Measurements from ENCODE around the gene AHDC1. TPM values are rescaled to one million over a fixed set of nuclear protein-coding genes. Genes with fewer than 3 reads are reported as not detected.

The AHDC1 gene
- total and polyA plus RNA-seq, 9 donors = 11.2 to 159 (median 82.1) TPM

DNA sequence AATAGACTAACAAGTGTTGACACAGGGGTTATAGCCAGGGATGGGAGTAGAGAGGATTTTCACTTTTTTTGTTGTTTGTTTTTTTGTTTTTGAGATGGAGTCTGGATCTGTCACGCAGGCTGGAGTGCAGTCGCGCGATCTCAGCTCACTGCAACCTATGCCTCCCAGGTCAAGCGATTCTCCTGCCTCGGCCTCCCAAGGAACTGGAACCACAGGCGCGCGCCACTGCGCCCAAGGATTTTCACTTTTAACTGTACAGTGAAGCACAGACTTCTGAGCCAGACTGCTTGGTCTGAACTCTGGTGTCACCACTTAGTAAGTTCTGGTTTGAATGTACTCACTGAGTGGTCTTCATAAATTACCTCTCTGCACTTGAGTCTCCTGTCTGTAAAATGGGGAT, 73.8 kb downstream of the AHDC1 start:
- Histone ChIP-seq H3K36me3 (no peaks in the 10 kb centered on the region), H3K4me1 (ENCODE audit: insufficient read depth) (peaks cover 27% of the 10 kb centered on the region), H3K27ac (peak overlapping the region; percentile 42 to 98), H3K4me3 (no peak overlapping the region), H3K27me3 (no peaks in the 10 kb centered on the region), H3K9me3 (no peaks in the 10 kb centered on the region)
- TF ChIP-seq EP300 (IDR thresholded peaks at IDR 0.05) = no peak
- 92 to 97% (median 92%) methylated on average over 10 of the region's 10 CpGs for WGBS, 3 donors
- peak in 1 of 5 donors; percentile 48 for DNase-seq
- intact Hi-C loops (cut with DNase I) = no loop called here

- TF ChIP-seq EP300 (IDR thresholded peaks at IDR 0.05) = no peak
- no peak for TF ChIP-seq POLR2A (IDR thresholded peaks at IDR 0.05)
- TF ChIP-seq, protein P1, sequence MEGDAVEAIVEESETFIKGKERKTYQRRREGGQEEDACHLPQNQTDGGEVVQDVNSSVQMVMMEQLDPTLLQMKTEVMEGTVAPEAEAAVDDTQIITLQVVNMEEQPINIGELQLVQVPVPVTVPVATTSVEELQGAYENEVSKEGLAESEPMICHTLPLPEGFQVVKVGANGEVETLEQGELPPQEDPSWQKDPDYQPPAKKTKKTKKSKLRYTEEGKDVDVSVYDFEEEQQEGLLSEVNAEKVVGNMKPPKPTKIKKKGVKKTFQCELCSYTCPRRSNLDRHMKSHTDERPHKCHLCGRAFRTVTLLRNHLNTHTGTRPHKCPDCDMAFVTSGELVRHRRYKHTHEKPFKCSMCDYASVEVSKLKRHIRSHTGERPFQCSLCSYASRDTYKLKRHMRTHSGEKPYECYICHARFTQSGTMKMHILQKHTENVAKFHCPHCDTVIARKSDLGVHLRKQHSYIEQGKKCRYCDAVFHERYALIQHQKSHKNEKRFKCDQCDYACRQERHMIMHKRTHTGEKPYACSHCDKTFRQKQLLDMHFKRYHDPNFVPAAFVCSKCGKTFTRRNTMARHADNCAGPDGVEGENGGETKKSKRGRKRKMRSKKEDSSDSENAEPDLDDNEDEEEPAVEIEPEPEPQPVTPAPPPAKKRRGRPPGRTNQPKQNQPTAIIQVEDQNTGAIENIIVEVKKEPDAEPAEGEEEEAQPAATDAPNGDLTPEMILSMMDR (IDR thresholded peaks at IDR 0.05) = no peak
- Histone ChIP-seq H3K4me3 (no peak overlapping the region), H3K4me1 (ENCODE audit: insufficient read depth) (peaks cover 28% of the 10 kb centered on the region), H3K9me3 (no peaks in the 10 kb centered on the region), H3K36me3 (no peaks in the 10 kb centered on the region), H3K27ac (peak overlapping the region; percentile 93 to 98), H3K27me3 (no peaks in the 10 kb centered on the region)
- 48 to 54% (median 49%) methylated on average over 5 of the region's 5 CpGs for WGBS, 3 donors
- intact Hi-C loops (cut with DNase I) = loop anchor here in 2 of 4 donors (5.0 to 10.0 kb wide), 3 partner anchors 33 to 75 kb away; partner anchors contain the start of gene AHDC1 (in 2 of the 2)
- no peak for DNase-seq
Measured at GRCh38 chr1:27529704-27530018, 74.3 kb downstream of the AHDC1 start.

DNA sequence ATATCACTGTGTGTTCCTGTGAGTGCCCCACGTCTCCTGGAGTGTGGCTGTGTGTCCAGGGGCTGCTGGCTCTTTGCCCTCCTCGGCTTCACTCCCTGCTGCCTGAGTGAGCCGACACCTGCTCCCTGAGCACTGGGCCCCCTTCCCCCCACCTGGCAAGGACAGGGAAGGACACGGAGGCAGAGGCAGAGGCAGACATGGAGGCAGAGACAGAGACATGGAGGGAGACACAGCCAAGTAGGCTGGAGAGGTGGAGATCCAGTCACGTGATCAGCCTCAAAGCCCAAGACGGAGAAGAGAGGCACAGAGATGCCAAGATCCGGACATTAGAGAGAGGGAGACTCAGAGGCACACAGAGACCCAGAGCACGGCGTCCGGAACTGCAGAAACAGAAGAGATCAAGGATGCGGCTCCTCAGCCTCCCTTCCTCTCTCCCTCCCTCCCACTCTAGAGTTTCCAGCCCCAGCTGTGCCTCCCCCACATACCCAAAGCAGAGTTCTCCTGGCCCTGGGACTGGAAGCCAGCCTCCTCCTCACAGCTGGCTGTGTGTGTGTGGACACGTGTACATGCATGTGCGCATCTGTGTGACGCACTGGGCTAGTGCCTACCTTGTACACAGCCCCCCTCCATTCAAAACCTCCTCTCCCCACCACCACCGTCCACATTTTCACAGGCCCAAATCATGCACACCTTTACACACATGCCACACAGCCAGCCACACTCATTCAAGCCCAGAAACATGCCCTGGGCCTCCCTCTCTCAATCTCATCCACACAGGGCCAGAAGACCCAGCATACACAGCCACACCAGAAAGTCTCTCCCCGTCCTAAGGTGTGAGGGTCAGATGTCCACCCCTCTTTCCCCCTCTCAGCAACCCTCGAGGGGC, 74.9 kb downstream of the AHDC1 start:
- intact Hi-C loops (cut with DNase I) = loop anchor here in 2 of 4 donors (5.0 to 10.0 kb wide), 3 partner anchors 33 to 76 kb away; partner anchors contain the start of gene AHDC1 (in 2 of the 2)
- TF ChIP-seq, protein P1 (IDR thresholded peaks at IDR 0.05) = no peak
- peak; percentile 46 for TF ChIP-seq POLR2A (IDR thresholded peaks at IDR 0.05)
- TF ChIP-seq EP300 (IDR thresholded peaks at IDR 0.05) = peak; percentile 34
- no peaks in the 10 kb centered on the region for H3K36me3 ChIP-seq
- 5 to 7% (median 5%) methylated on average over 17 of the region's 17 CpGs for WGBS, 3 donors
- peak; percentile 94 to 98 (median 95) for DNase-seq
- H3K4me3 ChIP-seq = peak overlapping the region; percentile 39
- H3K27ac ChIP-seq = peak overlapping the region; percentile 93 to 98
- peaks cover 29% of the 10 kb centered on the region for H3K4me1 ChIP-seq (ENCODE audit: insufficient read depth)
- H3K9me3 ChIP-seq = no peaks in the 10 kb centered on the region
- H3K27me3 ChIP-seq = no peaks in the 10 kb centered on the region

- no peaks in the 10 kb centered on the region for H3K36me3 ChIP-seq
- H3K4me3 ChIP-seq = peak overlapping the region; percentile 39
- H3K4me1 ChIP-seq (ENCODE audit: insufficient read depth) = peaks cover 36% of the 10 kb centered on the region
- peak overlapping the region; percentile 93 to 98 for H3K27ac ChIP-seq
- WGBS, 3 donors = 1 to 2% (median 1%) methylated on average over 48 to 71 of the region's 71 CpGs
- H3K27me3 ChIP-seq = no peaks in the 10 kb centered on the region
- TF ChIP-seq, protein P1 (IDR thresholded peaks at IDR 0.05) = peak in 1 of 3 donors; percentile 14
- TF ChIP-seq POLR2A (IDR thresholded peaks at IDR 0.05) = peak; percentile 24
- TF ChIP-seq EP300 (IDR thresholded peaks at IDR 0.05) = no peak
- H3K9me3 ChIP-seq = no peaks in the 10 kb centered on the region
- intact Hi-C loops (cut with DNase I) = loop anchor here in 2 of 4 donors (5.0 to 10.0 kb wide), 3 partner anchors 34 to 77 kb away; partner anchors contain the start of gene AHDC1 (in 2 of the 2)
- DNase-seq = peak; percentile 72 to 86 (median 80)
Measured at GRCh38 chr1:27527890-27528817, 75.8 kb downstream of the AHDC1 start.

All from ovary (tissue), 9 donors.